GM13976 (cell line): ENCODE results near the gene MRPL43.

Experiments used
- DNase-seq: peaks from one replicate; pipeline ENCODE4 v3.0.0; 2012; ENCODE audit warnings: low spot score
- CTCF ChIP-seq: IDR thresholded peaks from 2 replicates; pipeline ENCODE4 v1.5.1; 2012; ENCODE audit warnings: borderline replicate concordance, mild to moderate bottlenecking; ENCODE audit not compliant: insufficient read depth; ENCODE audit errors: extremely low read depth, missing control alignments, control extremely low read depth
- in situ Hi-C: fragments of 300-500 bp; cut with MboI; formaldehyde crosslinking; loops from one replicate; pipeline ENCODE4 v1.12.0; 2022; ENCODE audit warnings: low sequenced_read_pairs, mixed read lengths, inconsistent platforms; ENCODE audit not compliant: unreplicated experiment

Gene MRPL43

GRCh38 chr10:101014966-101015581 lies 27.8 kb upstream of the MRPL43 start:
- TF ChIP-seq CTCF = no peak
- in situ Hi-C loops = no loop called here
- no peak for DNase-seq

- peak; percentile 85 for DNase-seq
- in situ Hi-C loops = no loop called here
- TF ChIP-seq CTCF = peak; percentile 93
Measured at GRCh38 chr10:101014230-101014884, 27.1 kb upstream of the MRPL43 start.

DNA sequence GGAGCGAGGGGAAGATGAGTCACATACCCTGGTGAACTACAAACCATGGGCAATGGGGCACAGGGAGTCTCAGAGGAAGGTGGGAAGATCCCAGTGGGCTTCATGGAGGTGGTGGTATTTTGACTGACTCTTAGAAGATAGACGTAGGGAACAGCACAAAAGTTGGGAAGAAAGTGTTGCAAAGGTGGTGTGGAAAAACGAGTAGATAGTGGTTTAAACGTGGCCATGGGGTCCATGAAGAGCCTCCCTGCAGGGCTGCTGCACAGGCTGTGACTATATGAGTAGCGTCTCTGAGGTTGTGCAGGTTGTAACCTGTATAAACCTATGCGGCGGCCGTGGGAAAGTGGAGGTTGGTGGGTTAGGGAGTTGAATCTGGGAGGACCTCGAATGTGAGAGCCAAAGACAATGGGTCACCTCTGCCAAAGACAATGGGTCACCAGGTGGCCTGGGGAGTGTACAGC lies 26.1 kb upstream of the MRPL43 start:
- TF ChIP-seq CTCF = no peak
- DNase-seq = no peak
- in situ Hi-C loops = no loop called here

- DNase-seq = peak; percentile 84
- peak; percentile 78 for TF ChIP-seq CTCF
- in situ Hi-C loops = no loop called here
Measured at GRCh38 chr10:101012525-101013364, 25.4 kb upstream of the MRPL43 start.

GRCh38 chr10:101011517-101012423 lies 24.5 kb upstream of the MRPL43 start:
- no peak for TF ChIP-seq CTCF
- in situ Hi-C loops = no loop called here
- DNase-seq = no peak

GRCh38 chr10:101010329-101010728 lies 23.0 kb upstream of the MRPL43 start:
- in situ Hi-C loops = no loop called here
- TF ChIP-seq CTCF = no peak
- no peak for DNase-seq
